Adrenal gland (tissue), 5 donors: ENCODE data around the gene NLGN3.

Experiments used
- CTCF ChIP-seq, 6 experiments: fragments of 450-650 bp in 4 of 6; fragments of 200-600 bp in 2 of 6; sonication (generic) in 1 of 6; IDR thresholded peaks; 1 replicate in 5 of 6; 2 replicates in 1 of 6; pipeline versions ENCODE4 v1.5.1 to v1.8.0; 2016 to 2021; ENCODE audit warnings: antibody characterized with exemption in 6 of 6, mild to moderate bottlenecking in 2 of 6, moderate library complexity in 1 of 6
- POLR2A ChIP-seq, 2 donors: fragments of 450-650 bp; IDR thresholded peaks; one replicate each; pipeline ENCODE4 v1.6.1; 2017; ENCODE audit warnings: antibody characterized with exemption in 2 of 2, mild to moderate bottlenecking in 2 of 2, moderate library complexity in 1 of 2
- donor health status: DM: no; HTN: no; CAD: no.

- TF ChIP-seq CTCF (IDR thresholded peaks at IDR 0.05): no peak
- TF ChIP-seq POLR2A (IDR thresholded peaks at IDR 0.05): no peak
Measured at GRCh38 chrX:71184092-71184491, 39.5 kb downstream of the NLGN3 start.
